B cell (primary cell): ENCODE data around the gene RAI14.

Source experiments
- CTCF ChIP-seq: fragments of 200-600 bp; IDR thresholded peaks from one replicate; pipeline ENCODE4 v1.8.0; 2022; ENCODE audit warnings: antibody characterized with exemption, mild to moderate bottlenecking
- EZH2 ChIP-seq: IDR thresholded peaks from 2 replicates; pipeline ENCODE4 v1.6.1; 2012; ENCODE audit warnings: borderline replicate concordance, low read depth, mild to moderate bottlenecking, moderate library complexity, low read length; ENCODE audit not compliant: insufficient read depth, poor library complexity, severe bottlenecking

GRCh38 chr5:34621277-34622097, 34.6 kb upstream of the RAI14 start:
- TF ChIP-seq CTCF, result no peak
- no peak for TF ChIP-seq EZH2
